Thyroid gland (tissue), 4 donors: ENCODE measurements around the gene EXOC4. TPM values are rescaled to one million over a fixed set of nuclear protein-coding genes. Genes with fewer than 3 reads are reported as not detected.

Source experiments
- DNase-seq, 2 donors: peaks; one replicate each; pipeline ENCODE4 v3.0.0-alpha.2; 2019
- H3K27ac ChIP-seq, 3 donors: fragments of 200-600 bp; sonication (generic); 1 replicate in 2 of 3; 2 replicates in 1 of 3; pipeline ENCODE4 v1.5.1; 2016 to 2019; ENCODE audit warnings: mild to moderate bottlenecking in 1 of 3, moderate library complexity in 1 of 3
- H3K27me3 ChIP-seq: fragments of 200-600 bp; sonication (generic); one replicate; pipeline ENCODE4 v1.5.1; 2019
- H3K36me3 ChIP-seq, 2 donors: fragments of 200-600 bp; sonication (generic); one replicate each; pipeline ENCODE4 v1.5.1; 2016 to 2019
- H3K4me1 ChIP-seq, 2 donors: fragments of 200-600 bp; sonication (generic); one replicate each; pipeline ENCODE4 v1.5.1; 2017 to 2019
- H3K4me3 ChIP-seq, 3 donors: fragments of 200-600 bp; sonication (generic); replicated peaks in 1 of 3; 1 replicate in 2 of 3; 2 replicates in 1 of 3; pipeline ENCODE4 v1.5.1; 2016; ENCODE audit warnings: mild to moderate bottlenecking in 1 of 3
- H3K9me3 ChIP-seq: fragments of 200-600 bp; sonication (generic); one replicate; pipeline ENCODE4 v1.5.1; 2017
- POLR2A ChIP-seq, 2 donors: fragments of 450-650 bp; IDR thresholded peaks; one replicate each; pipeline ENCODE4 v1.6.1; 2017; ENCODE audit warnings: antibody characterized with exemption in 2 of 2, mild to moderate bottlenecking in 2 of 2, moderate library complexity in 1 of 2
- WGBS, 2 donors: methylation state at CpG; one replicate each; pipeline ENCODE4 v1.1.5; 2017; 5-methylcytosine and 5-hydroxymethylcytosine counted together
- intact Hi-C: fragments of 100-400 bp; cut with DNase I; formaldehyde crosslinking; loops from one replicate; pipeline ENCODE4 v1.15.1; 2023
- total RNA-seq, 4 donors: library from RNA; depleted of rRNA; stranded (reverse); fragments of >200 nt; gene quantifications; one replicate each; pipeline ENCODE4 v1.2.3, GENCODE V29; 2016
- TF ChIP-seq, protein P1 (sequence below), 6 experiments: fragments of 200-600 bp in 3 of 6; fragments of 450-650 bp in 3 of 6; sonication (generic) in 3 of 6; IDR thresholded peaks; one replicate each; pipeline ENCODE4 v1.5.1; 2016 to 2019; ENCODE audit warnings: antibody characterized with exemption in 6 of 6, mild to moderate bottlenecking in 2 of 6, inconsistent platforms in 1 of 6, moderate library complexity in 1 of 6

The EXOC4 gene
- total RNA-seq, 4 donors from 2014 or later = 74.0 to 116 (median 107) TPM

DNA sequence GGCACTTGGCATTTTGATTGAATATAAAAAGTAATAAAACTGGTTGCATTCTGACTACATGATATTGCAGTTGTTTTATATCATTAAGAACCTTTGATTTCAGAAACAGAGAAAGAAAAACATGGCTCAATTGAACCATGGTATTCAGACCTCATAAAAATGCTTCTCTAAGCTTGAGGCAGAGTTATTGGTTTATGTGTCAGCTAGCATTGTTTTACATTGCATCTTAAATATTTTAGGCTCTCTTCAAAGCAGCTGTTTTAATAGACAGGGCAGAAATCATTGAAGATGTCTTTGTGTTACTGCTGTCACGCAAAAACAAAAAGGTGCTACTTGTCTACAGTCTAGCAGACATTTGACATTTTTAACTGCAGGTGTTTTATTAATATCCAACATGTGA is 299.2 kb downstream of the EXOC4 start:
- Histone ChIP-seq H3K27me3 (no peaks in the 10 kb centered on the region), H3K36me3 (no peaks in the 10 kb centered on the region), H3K4me1 (no peaks in the 10 kb centered on the region), H3K27ac (no peak overlapping the region), H3K4me3 (no peak overlapping the region), H3K9me3 (no peaks in the 10 kb centered on the region)
- 100% methylated on average over 1 of the region's 1 CpG for WGBS, 2 donors
- intact Hi-C loops = no loop called here
- no peak for TF ChIP-seq POLR2A (IDR thresholded peaks at IDR 0.05)
- TF ChIP-seq, protein P1, sequence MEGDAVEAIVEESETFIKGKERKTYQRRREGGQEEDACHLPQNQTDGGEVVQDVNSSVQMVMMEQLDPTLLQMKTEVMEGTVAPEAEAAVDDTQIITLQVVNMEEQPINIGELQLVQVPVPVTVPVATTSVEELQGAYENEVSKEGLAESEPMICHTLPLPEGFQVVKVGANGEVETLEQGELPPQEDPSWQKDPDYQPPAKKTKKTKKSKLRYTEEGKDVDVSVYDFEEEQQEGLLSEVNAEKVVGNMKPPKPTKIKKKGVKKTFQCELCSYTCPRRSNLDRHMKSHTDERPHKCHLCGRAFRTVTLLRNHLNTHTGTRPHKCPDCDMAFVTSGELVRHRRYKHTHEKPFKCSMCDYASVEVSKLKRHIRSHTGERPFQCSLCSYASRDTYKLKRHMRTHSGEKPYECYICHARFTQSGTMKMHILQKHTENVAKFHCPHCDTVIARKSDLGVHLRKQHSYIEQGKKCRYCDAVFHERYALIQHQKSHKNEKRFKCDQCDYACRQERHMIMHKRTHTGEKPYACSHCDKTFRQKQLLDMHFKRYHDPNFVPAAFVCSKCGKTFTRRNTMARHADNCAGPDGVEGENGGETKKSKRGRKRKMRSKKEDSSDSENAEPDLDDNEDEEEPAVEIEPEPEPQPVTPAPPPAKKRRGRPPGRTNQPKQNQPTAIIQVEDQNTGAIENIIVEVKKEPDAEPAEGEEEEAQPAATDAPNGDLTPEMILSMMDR (IDR thresholded peaks at IDR 0.05) = no peak
- no peak for DNase-seq

DNA sequence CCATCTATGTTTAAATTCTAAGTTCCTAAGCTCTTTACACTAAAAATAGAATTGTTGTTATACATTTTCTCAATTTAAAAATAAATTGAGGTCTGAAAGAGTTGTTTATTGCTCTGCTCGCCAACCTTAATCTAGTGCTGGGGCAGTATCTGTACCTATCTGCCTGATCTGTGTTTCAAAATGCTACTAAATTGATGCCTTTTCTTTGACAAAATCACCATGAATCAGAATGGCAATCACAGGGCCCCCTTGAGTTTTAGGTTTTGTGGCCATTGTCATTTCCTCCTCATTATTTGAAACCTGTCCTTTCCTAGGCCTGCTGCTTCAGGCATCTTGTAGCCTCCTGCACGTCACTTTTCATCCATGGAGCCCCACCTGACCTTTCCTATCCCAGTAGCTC is 301.5 kb downstream of the EXOC4 start:
- intact Hi-C loops = no loop called here
- 98 to 99% methylated on average over 2 of the region's 2 CpGs for WGBS, 2 donors

DNA sequence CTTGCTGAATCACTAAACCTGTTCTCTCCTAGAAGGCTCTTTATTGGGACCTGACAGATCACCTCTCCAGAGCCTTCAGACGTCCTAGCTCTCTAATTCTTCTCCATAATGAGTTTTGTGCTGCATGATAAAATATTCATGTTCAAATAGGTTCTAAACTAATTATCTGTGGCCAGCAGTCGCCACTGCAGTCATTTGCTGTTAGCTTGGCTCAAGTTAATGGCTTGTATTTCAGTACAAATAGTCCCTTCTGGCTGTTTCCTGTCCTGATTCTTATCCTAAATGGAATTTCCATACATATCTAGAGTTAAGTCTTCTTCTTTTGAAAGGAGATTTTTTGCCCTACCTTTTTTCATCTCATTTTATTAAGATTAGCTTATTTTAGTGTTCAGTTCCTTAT is 303.2 kb downstream of the EXOC4 start:
- intact Hi-C loops = no loop called here

More for the DNA sequence above, 301.5 kb downstream of the EXOC4 start:
- no peaks in the 10 kb centered on the region for H3K9me3 ChIP-seq
- no peak overlapping the region for H3K4me3 ChIP-seq
- no peaks in the 10 kb centered on the region for H3K36me3 ChIP-seq
- no peaks in the 10 kb centered on the region for H3K27me3 ChIP-seq
- TF ChIP-seq POLR2A (IDR thresholded peaks at IDR 0.05) = no peak
- TF ChIP-seq, protein P1 (IDR thresholded peaks at IDR 0.05) = no peak
- no peak for DNase-seq
- no peaks in the 10 kb centered on the region for H3K4me1 ChIP-seq
- H3K27ac ChIP-seq = no peak overlapping the region

DNA sequence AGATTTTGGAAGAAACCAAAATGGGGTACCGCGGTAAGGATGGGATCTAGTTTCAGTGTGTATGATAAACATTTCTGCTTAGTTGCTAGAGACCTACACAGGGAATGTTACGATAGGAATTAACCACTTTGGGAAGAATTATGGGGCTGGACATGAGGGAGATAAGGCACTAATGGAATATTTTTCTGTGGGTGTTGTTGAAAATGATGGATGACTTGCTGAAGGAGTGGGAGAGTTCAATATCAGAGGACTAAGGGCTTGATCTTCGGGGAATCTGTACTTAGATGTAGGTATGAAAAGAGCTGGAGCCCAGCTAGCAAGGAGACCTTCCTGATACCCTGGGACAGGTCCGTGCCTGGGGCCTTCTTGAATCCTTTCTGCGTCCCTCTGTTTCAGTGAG is 303.7 kb downstream of the EXOC4 start:
- no peak for DNase-seq
- Histone ChIP-seq H3K4me3 (no peak overlapping the region), H3K27me3 (no peaks in the 10 kb centered on the region), H3K4me1 (no peaks in the 10 kb centered on the region), H3K27ac (no peak overlapping the region), H3K36me3 (no peaks in the 10 kb centered on the region), H3K9me3 (no peaks in the 10 kb centered on the region)
- no peak for TF ChIP-seq POLR2A (IDR thresholded peaks at IDR 0.05)
- TF ChIP-seq, protein P1 (IDR thresholded peaks at IDR 0.05) = no peak
- intact Hi-C loops = no loop called here
- WGBS, 2 donors = 91% methylated on average over 6 of the region's 6 CpGs

More for the DNA sequence above, 303.2 kb downstream of the EXOC4 start:
- Histone ChIP-seq H3K36me3 (no peaks in the 10 kb centered on the region), H3K27ac (no peak overlapping the region), H3K4me3 (no peak overlapping the region), H3K9me3 (no peaks in the 10 kb centered on the region), H3K27me3 (no peaks in the 10 kb centered on the region), H3K4me1 (no peaks in the 10 kb centered on the region)
- WGBS, 2 donors = 39 to 47% methylated on average over 2 of the region's 2 CpGs
- DNase-seq = no peak
- TF ChIP-seq POLR2A (IDR thresholded peaks at IDR 0.05) = no peak
- TF ChIP-seq, protein P1 (IDR thresholded peaks at IDR 0.05) = no peak

DNA sequence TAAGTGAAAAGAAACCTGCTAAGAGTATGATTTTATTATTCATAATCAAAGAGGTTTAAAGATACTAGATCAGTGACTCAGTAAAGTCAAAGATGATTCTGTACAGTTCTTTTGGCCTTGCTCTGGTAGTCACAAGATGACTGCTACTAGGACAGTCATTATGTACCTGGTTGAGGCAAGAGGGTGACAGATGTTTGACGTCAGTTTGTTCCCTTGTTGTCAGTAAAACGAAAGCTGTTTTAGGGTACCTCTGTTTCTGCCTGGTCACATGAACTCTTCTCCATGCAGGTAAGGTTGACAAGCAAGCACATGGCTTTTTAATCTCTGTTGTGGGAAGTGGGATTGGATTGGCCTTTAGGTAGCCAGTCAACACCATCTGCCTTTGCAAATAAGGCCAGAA is 308.0 kb downstream of the EXOC4 start:
- Histone ChIP-seq H3K36me3 (no peaks in the 10 kb centered on the region), H3K9me3 (no peaks in the 10 kb centered on the region), H3K27ac (no peak overlapping the region), H3K4me1 (no peaks in the 10 kb centered on the region), H3K4me3 (no peak overlapping the region), H3K27me3 (no peaks in the 10 kb centered on the region)
- no peak for TF ChIP-seq POLR2A (IDR thresholded peaks at IDR 0.05)
- TF ChIP-seq, protein P1 (IDR thresholded peaks at IDR 0.05) = no peak
- DNase-seq = no peak
- 90 to 93% methylated on average over 2 of the region's 2 CpGs for WGBS, 2 donors
- intact Hi-C loops = no loop called here
